Naive B cell (primary cell): ENCODE results near the gene ACTL8. TPM values are rescaled to one million over a fixed set of nuclear protein-coding genes. Genes with fewer than 3 reads are reported as not detected.
"Not testable (repeated sequence)": the region's sequence is repeated elsewhere in the genome, so short reads cannot be mapped to it uniquely, and the experiment has no call there.

Experiments used
- ATAC-seq, 2 donors: fragments of 150-1000 bp; cut with Tn5 transposase; 2 replicates each; pipeline ENCODE4 v1.10.0; 2021; ENCODE audit warnings: low read depth in 2 of 2, mild to moderate bottlenecking in 2 of 2, moderate library complexity in 2 of 2
- DNase-seq: peaks from one replicate; pipeline ENCODE4 v3.0.0; 2022
- H3K27ac Mint-ChIP-seq, 6 donors: one replicate each; pipeline ENCODE4 v1.8.0; 2020 to 2022; ENCODE audit warnings: mild to moderate bottlenecking in 6 of 6, mixed read lengths in 6 of 6, moderate library complexity in 5 of 6, inconsistent platforms in 2 of 6
- H3K27me3 Mint-ChIP-seq, 3 donors: one replicate each; pipeline ENCODE4 v1.8.0; 2021 to 2022; ENCODE audit warnings: mixed read lengths in 3 of 3, mild to moderate bottlenecking in 1 of 3
- H3K36me3 Mint-ChIP-seq, 2 donors: one replicate each; pipeline ENCODE4 v1.8.0; 2020 to 2022; ENCODE audit warnings: mixed read lengths in 2 of 2, inconsistent platforms in 1 of 2, mild to moderate bottlenecking in 1 of 2
- H3K4me1 Mint-ChIP-seq, 3 donors: one replicate each; pipeline ENCODE4 v1.8.0; 2020 to 2022; ENCODE audit warnings: mixed read lengths in 3 of 3, inconsistent platforms in 1 of 3, mild to moderate bottlenecking in 1 of 3, moderate library complexity in 1 of 3
- H3K4me3 Mint-ChIP-seq, 8 donors: one replicate each; pipeline ENCODE4 v1.8.0; 2020 to 2022; ENCODE audit warnings: mild to moderate bottlenecking in 8 of 8, mixed read lengths in 8 of 8, moderate library complexity in 8 of 8, inconsistent platforms in 2 of 8
- H3K9me3 Mint-ChIP-seq, 7 donors: one replicate each; pipeline ENCODE4 v1.8.0; 2020 to 2022; ENCODE audit warnings: mixed read lengths in 7 of 7, mild to moderate bottlenecking in 5 of 7, inconsistent platforms in 2 of 7, moderate library complexity in 1 of 7
- polyA plus RNA-seq, 6 donors: library from polyadenylated mRNA; unstranded; fragments of 300-500 nt; fragmentation: Illumina TruSeq; gene quantifications; one replicate each; pipeline ENCODE4 v1.2.3, GENCODE V29; 2021; ENCODE audit warnings: low read depth in 6 of 6

ACTL8 gene
- polyA plus RNA-seq, 6 donors from 2014 or later, result not detected

DNA sequence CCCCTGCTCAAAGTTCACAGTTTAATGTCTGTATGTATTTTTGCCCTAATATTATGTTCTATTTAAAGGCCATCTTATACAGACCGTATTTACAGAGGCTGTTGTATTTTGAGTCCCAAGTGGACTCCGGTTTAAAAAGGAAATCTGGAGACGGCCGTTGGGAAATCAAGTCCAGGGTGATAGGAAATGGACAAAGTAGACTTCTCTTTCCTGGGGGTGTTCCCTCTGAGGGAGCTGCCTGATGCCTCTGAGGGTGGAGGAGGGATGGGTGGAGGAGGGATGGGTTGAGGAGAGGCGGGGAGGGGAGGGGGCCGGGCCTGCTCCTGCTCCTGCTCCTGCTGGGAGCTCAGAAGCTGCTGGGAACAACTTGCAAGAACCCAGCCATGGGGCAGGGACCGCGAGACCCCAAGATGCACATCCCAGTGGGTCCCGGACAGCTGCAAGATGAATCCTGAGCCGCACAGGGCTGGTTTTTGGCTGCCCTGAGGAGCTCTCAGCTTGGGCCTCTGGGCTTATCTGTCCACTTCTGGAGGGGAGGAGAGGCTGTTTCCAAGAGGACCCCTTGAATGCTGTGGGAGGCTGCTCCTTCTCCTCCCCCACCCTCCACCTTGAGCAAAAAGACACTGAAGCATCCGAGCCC, 12.0 kb upstream of the ACTL8 start:
- H3K36me3 Mint-ChIP-seq, result no peaks in the 10 kb centered on the region
- H3K27me3 Mint-ChIP-seq, result peaks cover 0 to 23% (median 19%) of the 10 kb centered on the region in 3 donors
- H3K4me1 Mint-ChIP-seq, result no peaks in the 10 kb centered on the region

DNA sequence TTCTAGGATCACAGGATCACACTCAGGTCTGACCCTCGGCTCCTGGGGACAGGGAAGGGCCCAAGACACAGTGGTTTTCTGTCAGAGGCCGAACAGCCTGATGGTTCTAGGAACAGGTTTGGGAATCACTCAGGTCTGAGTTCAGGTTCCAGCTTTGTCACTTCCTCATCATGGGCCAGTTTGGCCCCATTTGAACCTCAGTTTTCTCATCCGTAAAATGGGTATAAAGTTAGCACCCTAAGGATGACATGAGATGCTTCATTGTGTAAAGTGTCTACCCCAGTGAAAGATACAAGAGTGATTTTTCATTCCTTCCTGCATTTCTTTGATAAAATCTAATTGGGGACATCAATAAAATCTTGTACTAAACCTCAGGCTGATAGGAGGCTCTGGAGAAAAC, 11.2 kb upstream of the ACTL8 start:
- Mint-ChIP-seq H3K27me3 (peaks cover 0 to 23% (median 19%) of the 10 kb centered on the region in 3 donors), H3K36me3 (no peaks in the 10 kb centered on the region), H3K9me3 (peaks cover 0 to 4% (median 0%) of the 10 kb centered on the region in 7 donors), H3K4me1 (no peaks in the 10 kb centered on the region), H3K27ac (no peak overlapping the region), H3K4me3 (no peak overlapping the region)
- no peak for DNase-seq
- no peak for ATAC-seq

More for the DNA sequence above, 12.0 kb upstream of the ACTL8 start:
- ATAC-seq (no peak), DNase-seq (no peak)
- Mint-ChIP-seq H3K4me3 (no peak overlapping the region), H3K27ac (no peak overlapping the region), H3K9me3 (peaks cover 0 to 2% (median 0%) of the 10 kb centered on the region in 7 donors)

DNA sequence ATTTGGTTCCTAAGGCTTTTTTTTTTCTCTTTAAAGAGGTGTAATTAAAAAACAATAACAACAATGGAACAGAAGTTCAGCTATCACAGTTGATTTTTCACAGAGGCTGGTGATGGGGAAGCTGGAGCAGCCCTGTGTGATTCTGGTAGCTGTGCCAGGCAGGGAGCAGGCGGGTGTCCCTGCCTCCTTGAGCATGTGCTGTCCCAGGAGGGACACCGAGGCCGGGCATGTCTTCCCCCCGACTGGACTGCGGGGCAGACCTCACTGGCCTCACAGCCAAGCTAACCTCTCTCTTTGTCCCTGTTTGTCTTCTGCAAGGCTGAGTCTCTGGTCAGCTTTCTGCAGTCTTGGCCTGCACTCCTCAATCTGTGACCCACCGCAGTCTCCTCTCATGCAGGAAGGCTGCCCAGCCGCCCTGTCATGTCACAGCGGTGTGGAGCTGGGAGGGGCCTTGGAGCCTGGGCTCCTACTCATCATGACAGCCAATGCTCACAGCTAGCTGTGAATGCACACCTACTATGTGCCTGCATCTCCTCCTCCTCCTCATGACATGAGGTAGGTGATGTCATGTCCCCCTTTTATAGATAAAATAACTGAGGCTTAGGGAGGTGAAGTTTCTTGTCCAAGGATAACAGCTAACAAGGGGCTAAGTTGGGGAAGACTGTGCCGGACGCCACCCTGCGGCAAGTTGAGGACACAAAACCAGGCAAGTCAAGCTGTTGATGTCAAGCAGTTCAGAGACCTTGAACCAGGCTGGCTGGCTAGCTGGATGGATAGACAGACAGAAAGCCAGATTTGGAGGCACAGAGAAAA, 10.3 kb upstream of the ACTL8 start:
- H3K36me3 Mint-ChIP-seq, result no peaks in the 10 kb centered on the region
- H3K27ac Mint-ChIP-seq, result no peak overlapping the region
- H3K4me3 Mint-ChIP-seq, result no peak overlapping the region
- peaks cover 0 to 4% (median 0%) of the 10 kb centered on the region in 7 donors for H3K9me3 Mint-ChIP-seq
- DNase-seq, result no peak
- H3K4me1 Mint-ChIP-seq, result no peaks in the 10 kb centered on the region
- no peak for ATAC-seq
- H3K27me3 Mint-ChIP-seq, result peaks cover 0 to 23% (median 19%) of the 10 kb centered on the region in 3 donors

DNA sequence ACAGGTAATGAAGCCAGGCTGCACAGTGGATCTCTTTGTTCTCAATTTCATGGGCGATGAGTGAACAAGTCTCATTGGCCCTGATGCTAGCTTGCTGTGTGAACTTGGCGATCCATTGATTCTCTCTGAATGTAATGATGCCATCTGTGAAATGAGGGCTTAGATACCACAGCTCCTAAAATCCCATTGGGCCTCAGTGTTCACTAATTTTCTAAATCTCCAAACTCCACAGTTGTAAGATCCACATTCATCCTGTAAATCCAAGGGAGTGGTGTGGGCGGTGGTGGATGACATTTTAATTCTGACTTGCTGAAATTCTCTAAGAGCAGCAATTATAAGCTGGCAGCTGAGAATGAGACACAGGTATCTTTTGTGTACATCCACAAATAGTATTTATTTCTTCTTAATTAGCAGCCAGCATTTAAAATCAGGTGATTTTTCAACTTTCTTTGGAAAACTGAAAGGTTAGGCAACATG, 9.6 kb upstream of the ACTL8 start:
- ATAC-seq (no peak), DNase-seq (no peak)
- Mint-ChIP-seq H3K4me3 (no peak overlapping the region), H3K4me1 (no peaks in the 10 kb centered on the region), H3K9me3 (peaks cover 0 to 4% (median 0%) of the 10 kb centered on the region in 7 donors), H3K36me3 (no peaks in the 10 kb centered on the region), H3K27me3 (peaks cover 0 to 21% (median 14%) of the 10 kb centered on the region in 3 donors), H3K27ac (no peak overlapping the region)

DNA sequence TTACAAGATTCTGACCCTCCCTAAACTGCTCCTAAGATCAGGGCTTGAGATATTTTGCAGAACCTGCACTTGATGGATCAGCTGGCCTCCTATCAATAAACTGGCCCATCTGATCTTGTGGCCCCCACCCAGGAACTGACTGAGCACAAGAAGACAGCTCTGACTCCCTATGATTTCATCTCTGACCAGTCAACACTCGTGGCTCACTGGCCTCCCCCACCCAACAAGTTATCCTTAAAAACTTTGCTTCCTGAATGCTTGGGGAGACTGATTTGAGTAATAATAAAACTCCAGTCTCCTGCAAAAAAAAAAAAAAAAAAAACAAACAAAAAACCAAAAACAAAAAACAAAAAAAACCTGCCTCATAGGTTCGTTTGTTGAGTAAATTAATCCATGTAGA, 8.9 kb upstream of the ACTL8 start:
- not testable (repeated sequence) for H3K9me3 Mint-ChIP-seq, ATAC-seq, H3K4me1 Mint-ChIP-seq, H3K36me3 Mint-ChIP-seq, H3K4me3 Mint-ChIP-seq, DNase-seq, H3K27ac Mint-ChIP-seq
- H3K27me3 Mint-ChIP-seq, result peaks cover 0 to 13% (median 6%) of the 10 kb centered on the region in 3 donors

DNA sequence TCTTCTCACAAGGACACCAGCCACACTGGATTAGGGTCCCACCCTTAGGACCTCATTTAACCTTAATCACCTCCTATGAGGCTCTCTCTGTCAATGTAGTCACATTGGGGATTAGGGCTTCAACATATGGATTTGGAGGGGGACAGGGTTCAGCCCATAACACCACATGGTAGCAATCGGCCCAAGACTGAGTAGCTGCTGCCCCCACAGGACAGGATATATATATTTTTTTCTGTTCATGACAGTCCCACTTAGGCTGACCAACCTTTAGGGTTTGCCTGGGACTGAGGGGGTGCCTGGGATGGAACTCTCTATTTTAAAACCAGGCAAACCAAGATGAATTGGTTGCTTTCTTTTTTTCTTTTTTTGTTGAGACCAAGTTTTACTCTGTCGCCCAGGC, 8.2 kb upstream of the ACTL8 start:
- Mint-ChIP-seq H3K27ac (no peak overlapping the region), H3K4me1 (no peaks in the 10 kb centered on the region), H3K27me3 (peaks cover 0 to 6% (median 1%) of the 10 kb centered on the region in 3 donors), H3K9me3 (peaks cover 0 to 4% (median under 1%) of the 10 kb centered on the region in 7 donors), H3K36me3 (no peaks in the 10 kb centered on the region), H3K4me3 (no peak overlapping the region)
- DNase-seq (no peak), ATAC-seq (no peak)

DNA sequence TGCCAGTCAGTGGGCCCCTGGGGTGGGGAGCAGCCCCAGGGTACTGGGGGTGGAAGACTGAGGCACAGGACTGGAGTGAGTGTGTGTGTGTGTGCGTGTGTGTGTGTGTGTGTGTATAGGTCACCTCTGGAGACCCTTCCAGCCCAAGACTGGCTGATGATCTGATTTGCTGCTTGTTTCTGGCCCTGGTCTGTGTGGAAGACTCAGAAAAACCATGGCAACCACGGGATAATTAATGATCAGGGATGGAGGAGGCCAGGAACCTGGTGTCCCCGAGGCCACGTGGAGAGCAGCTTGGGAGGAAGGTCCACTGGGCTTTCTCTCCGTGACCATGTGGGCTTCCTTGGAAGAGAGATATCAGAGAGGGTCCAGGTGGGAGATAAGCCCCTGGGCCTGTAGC, 4.8 kb upstream of the ACTL8 start:
- DNase-seq (no peak), ATAC-seq (no peak)
- Mint-ChIP-seq H3K36me3 (peaks cover 0 to 12% of the 10 kb centered on the region in 2 donors), H3K27me3 (peaks cover 0 to 3% (median 0%) of the 10 kb centered on the region in 3 donors), H3K9me3 (peaks cover 9 to 28% (median 20%) of the 10 kb centered on the region in 7 donors), H3K4me3 (no peak overlapping the region), H3K4me1 (no peaks in the 10 kb centered on the region), H3K27ac (no peak overlapping the region)

DNA sequence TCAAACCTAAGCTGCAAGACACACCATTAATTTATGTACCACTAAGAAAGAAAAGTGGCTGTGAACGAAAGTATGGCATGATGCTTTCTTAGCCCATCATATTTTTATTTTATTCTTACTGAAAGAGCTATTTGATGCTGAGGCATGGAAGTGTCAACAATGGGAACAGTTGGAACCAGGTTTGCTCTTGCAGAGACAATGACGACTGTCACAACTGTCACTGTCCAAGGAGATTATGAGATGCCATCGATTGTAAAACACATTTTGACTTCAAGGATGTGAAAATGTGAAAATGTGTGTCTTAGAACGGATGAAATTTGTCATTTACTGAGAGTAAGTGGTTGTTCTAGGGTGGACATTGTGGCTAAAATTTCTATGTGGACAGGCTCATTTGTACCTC, 2.8 kb upstream of the ACTL8 start:
- Mint-ChIP-seq H3K27ac (no peak overlapping the region), H3K9me3 (peaks cover 10 to 45% (median 33%) of the 10 kb centered on the region in 7 donors), H3K4me1 (no peaks in the 10 kb centered on the region), H3K36me3 (peaks cover 0 to 24% of the 10 kb centered on the region in 2 donors), H3K4me3 (no peak overlapping the region), H3K27me3 (peaks cover 0 to 3% (median 0%) of the 10 kb centered on the region in 3 donors)
- ATAC-seq (no peak), DNase-seq (no peak)

DNA sequence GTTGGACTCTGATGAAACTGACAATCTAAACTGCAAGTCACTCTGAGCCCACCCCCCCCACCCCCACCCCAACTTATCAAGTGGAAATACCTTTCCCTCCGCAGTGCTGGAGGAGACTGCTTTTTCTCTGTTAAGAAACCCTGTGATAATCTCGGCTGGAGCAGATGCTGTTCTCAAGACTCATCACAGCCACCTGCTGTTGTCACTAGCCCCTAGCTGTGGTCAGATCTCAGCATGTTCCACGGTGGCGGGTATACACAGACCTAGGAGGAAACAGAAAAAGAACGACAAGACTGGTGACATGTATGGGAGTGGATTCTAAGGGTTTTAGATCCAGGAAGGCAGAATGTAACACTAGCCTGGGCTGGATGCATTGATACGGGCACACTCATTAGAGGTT, 2.3 kb downstream of the ACTL8 start:
- Mint-ChIP-seq H3K4me3 (no peak overlapping the region), H3K36me3 (peaks cover 5 to 57% of the 10 kb centered on the region in 2 donors), H3K27ac (peak overlapping the region in 1 of 6 donors; percentile 22), H3K9me3 (peaks cover 33 to 82% (median 66%) of the 10 kb centered on the region in 7 donors), H3K4me1 (no peaks in the 10 kb centered on the region), H3K27me3 (no peaks in the 10 kb centered on the region)
- DNase-seq, result no peak
- no peak for ATAC-seq

DNA sequence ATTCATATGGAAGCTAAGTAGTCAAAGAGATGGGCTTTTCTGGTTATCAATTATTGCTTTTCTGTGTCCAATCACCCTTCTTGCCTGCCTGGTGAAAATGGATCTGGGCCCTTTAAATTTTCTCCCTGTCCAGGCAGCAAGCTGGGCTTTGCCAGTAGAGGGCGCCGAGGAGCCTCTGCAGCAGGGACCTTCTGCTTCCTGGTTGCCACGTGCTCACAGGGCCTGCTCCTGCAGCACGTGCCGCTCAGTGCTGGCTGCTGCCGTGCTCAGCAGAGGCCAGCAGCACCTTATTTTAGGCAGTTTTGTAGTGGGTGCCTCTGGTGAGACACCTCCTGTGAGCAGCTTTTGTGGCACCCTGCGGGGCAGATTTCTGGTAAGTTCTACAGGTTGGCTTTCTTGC, 4.0 kb downstream of the ACTL8 start:
- peaks cover 0 to 7% (median 0%) of the 10 kb centered on the region in 3 donors for H3K27me3 Mint-ChIP-seq
- H3K9me3 Mint-ChIP-seq, result peaks cover 25 to 70% (median 54%) of the 10 kb centered on the region in 7 donors
- no peak overlapping the region for H3K4me3 Mint-ChIP-seq
- H3K4me1 Mint-ChIP-seq, result no peaks in the 10 kb centered on the region
- DNase-seq, result no peak
- H3K36me3 Mint-ChIP-seq, result peaks cover 5 to 45% of the 10 kb centered on the region in 2 donors
- no peak overlapping the region for H3K27ac Mint-ChIP-seq
- no peak for ATAC-seq

DNA sequence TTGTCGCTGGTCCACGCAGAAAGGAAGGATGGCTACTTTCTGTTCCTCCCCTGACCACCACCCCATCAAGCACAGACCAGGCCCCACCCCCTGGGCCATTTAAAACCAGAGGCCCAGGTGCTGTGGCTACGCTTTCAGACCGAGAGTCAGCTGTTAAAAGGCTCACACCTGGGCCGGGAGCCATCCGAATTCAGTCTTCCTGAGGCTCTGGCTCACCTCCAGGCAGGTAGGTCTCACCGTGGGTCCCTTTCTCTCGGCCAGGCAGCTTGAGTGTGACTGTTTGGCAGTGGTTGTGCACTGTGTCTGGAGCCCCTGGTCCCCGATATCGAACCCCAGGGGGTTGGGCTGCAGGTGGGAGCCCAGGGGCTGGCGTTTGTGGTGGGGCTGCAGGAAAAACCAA, 7.2 kb downstream of the ACTL8 start:
- Mint-ChIP-seq H3K9me3 (peaks cover 22 to 38% (median 30%) of the 10 kb centered on the region in 7 donors), H3K4me3 (no peak overlapping the region), H3K4me1 (peaks cover 0 to 2% (median 0%) of the 10 kb centered on the region in 3 donors), H3K27ac (no peak overlapping the region), H3K27me3 (peaks cover 0 to 24% (median 24%) of the 10 kb centered on the region in 3 donors), H3K36me3 (peaks cover 5 to 34% of the 10 kb centered on the region in 2 donors)
- ATAC-seq (no peak), DNase-seq (no peak)

DNA sequence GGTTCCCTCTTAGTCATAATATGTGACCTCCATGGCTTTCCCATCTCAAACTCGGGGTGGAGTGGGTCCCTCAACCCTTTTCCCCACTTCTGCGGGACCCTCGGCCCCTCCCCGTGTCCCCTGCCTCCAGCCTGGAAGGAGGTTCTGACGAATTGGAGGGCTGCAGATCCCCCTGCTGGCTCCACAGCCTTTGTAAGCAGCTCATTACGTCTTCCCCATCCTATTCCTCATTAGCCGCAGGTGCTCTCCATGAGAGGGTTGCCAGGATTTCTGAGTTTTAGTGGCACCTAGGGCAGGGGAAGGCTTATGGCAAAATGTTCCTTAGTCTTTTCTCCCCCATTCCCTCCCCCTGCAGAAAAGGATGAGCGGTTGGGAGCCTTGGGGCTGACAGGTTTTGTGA, 8.3 kb downstream of the ACTL8 start:
- DNase-seq, result no peak
- peaks cover 0 to 24% (median 24%) of the 10 kb centered on the region in 3 donors for H3K27me3 Mint-ChIP-seq
- peaks cover 0 to 2% (median 0%) of the 10 kb centered on the region in 3 donors for H3K4me1 Mint-ChIP-seq
- H3K27ac Mint-ChIP-seq, result no peak overlapping the region
- no peak for ATAC-seq
- H3K4me3 Mint-ChIP-seq, result no peak overlapping the region
- peaks cover 13 to 28% (median 19%) of the 10 kb centered on the region in 7 donors for H3K9me3 Mint-ChIP-seq
- H3K36me3 Mint-ChIP-seq, result peaks cover 0 to 23% of the 10 kb centered on the region in 2 donors

DNA sequence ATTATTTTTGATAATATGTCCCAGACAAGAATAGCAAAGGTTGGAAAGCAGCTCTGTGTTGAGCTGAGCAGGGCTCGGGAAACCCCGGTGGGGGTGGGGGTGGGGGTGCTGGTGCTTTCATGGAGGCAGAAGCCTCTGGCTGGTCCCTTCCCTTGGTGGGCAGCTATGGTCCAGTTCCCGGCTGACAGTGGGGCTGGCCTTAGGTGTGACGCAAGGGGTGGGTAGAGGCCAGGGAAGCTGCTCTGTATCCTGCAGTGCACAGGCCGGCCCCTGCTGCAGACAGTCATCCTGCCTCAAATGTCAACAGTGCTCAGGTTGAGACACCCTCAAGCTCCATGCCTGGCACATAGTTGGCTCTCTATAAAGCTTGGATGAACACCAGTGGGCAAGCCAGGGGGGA, 8.9 kb downstream of the ACTL8 start:
- DNase-seq (no peak), ATAC-seq (no peak)
- Mint-ChIP-seq H3K27ac (no peak overlapping the region), H3K4me3 (no peak overlapping the region), H3K9me3 (peaks cover 8 to 23% (median 15%) of the 10 kb centered on the region in 7 donors), H3K27me3 (peaks cover 0 to 24% (median 24%) of the 10 kb centered on the region in 3 donors), H3K4me1 (peaks cover 0 to 2% (median 0%) of the 10 kb centered on the region in 3 donors), H3K36me3 (peaks cover 0 to 17% of the 10 kb centered on the region in 2 donors)
